Liver (tissue), 3 donors: ENCODE data around the gene KRTAP29-1.
"Not testable (repeated sequence)": the region's sequence is repeated elsewhere in the genome, so short reads cannot be mapped to it uniquely, and the experiment has no call there.

ENCODE experiments used
- EGR1 ChIP-seq, 2 donors: IDR thresholded peaks; 2 replicates each; pipeline ENCODE4 v1.6.1; 2016 to 2018; ENCODE audit warnings: antibody characterized with exemption in 2 of 2, low read depth in 2 of 2
- FOXA1 ChIP-seq: IDR thresholded peaks from 2 replicates; pipeline ENCODE4 v1.6.1; 2016; ENCODE audit warnings: antibody characterized with exemption
- GABPA ChIP-seq, 2 donors: IDR thresholded peaks in 1 of 2; conservative IDR thresholded peaks in 1 of 2; 2 replicates each; pipeline ENCODE4 v1.6.1; 2016; ENCODE audit warnings: antibody characterized with exemption in 2 of 2, mild to moderate bottlenecking in 1 of 2, moderate library complexity in 1 of 2
- JUND ChIP-seq, 2 donors: IDR thresholded peaks; 2 replicates each; pipeline ENCODE4 v1.6.1; 2016; ENCODE audit warnings: antibody characterized with exemption in 2 of 2
- RAD21 ChIP-seq, 2 donors: IDR thresholded peaks; 2 replicates each; pipeline ENCODE4 v1.6.1; 2016; ENCODE audit warnings: antibody characterized with exemption in 2 of 2, mild to moderate bottlenecking in 2 of 2
- RXRA ChIP-seq, 2 donors: IDR thresholded peaks; 2 replicates each; pipeline ENCODE4 v1.6.1; 2017 to 2018; ENCODE audit warnings: antibody characterized with exemption in 2 of 2, mild to moderate bottlenecking in 1 of 2
- SP1 ChIP-seq: IDR thresholded peaks from 2 replicates; pipeline ENCODE4 v1.6.1; 2018; ENCODE audit warnings: antibody characterized with exemption, mild to moderate bottlenecking
- TAF1 ChIP-seq: conservative IDR thresholded peaks from 2 replicates; pipeline ENCODE4 v1.6.1; 2016; ENCODE audit warnings: antibody characterized with exemption, mild to moderate bottlenecking
- YY1 ChIP-seq: IDR thresholded peaks from 2 replicates; pipeline ENCODE4 v1.6.1; 2016; ENCODE audit warnings: antibody characterized with exemption, mild to moderate bottlenecking
- TF ChIP-seq, protein P1 (sequence below): fragments of 150-350 bp; IDR thresholded peaks from 2 replicates; pipeline ENCODE4 v1.5.1; 2017; ENCODE audit warnings: improper control_type of control experiment, low read depth, low read length; ENCODE audit not compliant: missing input control
- TF ChIP-seq, protein P2 (sequence below): IDR thresholded peaks from 2 replicates; pipeline ENCODE4 v1.6.1; 2016; ENCODE audit warnings: antibody characterized with exemption, mild to moderate bottlenecking
- TF ChIP-seq, protein P3 (sequence below): IDR thresholded peaks from 2 replicates; pipeline ENCODE4 v1.6.1; 2016; ENCODE audit warnings: antibody characterized with exemption
- TF ChIP-seq, protein P4 (sequence below): IDR thresholded peaks from 2 replicates; pipeline ENCODE4 v1.6.1; 2016; ENCODE audit warnings: antibody characterized with exemption
- donor health status: healthy.
- donor health status: healthy.

DNA sequence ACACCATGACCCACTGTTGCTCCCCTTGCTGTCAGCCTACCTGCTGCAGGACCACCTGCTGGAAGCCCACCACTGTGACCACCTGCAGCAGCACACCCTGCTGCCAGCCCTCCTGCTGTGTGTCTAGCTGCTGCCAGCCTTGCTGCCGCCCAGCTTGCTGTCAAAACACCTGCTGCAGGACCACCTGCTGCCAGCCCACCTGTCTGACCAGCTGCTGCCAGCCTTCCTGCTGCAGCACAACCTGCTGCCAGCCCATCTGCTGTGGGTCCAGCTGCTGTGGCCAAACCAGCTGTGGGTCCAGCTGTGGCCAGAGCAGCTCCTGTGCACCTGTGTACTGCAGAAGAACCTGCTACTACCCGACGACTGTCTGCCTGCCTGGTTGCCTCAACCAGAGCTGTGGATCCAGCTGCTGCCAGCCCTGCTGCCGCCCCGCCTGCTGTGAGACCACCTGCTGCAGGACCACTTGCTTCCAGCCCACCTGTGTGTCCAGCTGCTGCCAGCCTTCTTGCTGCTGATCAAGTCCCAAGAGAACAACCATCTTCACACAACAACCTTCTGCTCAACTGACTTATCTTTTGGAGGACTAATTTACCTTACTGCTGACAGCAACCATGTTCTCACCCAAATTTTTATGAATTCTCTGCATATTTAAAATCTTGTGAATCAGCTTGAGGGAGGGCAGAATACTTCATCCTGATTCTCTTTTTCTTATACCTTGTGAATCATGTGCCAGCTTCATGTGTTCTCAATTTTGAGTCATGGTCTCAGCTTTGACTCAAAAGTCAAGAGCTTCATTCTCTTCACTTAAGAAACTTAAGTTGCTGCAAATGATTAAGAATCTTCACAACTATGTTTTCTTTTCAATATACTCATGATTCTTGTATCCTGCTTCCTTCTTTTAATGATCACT, 47.0 kb downstream of the KRTAP29-1 start, which contains the start of gene KRTAP9-9:
- TF ChIP-seq, protein P1, sequence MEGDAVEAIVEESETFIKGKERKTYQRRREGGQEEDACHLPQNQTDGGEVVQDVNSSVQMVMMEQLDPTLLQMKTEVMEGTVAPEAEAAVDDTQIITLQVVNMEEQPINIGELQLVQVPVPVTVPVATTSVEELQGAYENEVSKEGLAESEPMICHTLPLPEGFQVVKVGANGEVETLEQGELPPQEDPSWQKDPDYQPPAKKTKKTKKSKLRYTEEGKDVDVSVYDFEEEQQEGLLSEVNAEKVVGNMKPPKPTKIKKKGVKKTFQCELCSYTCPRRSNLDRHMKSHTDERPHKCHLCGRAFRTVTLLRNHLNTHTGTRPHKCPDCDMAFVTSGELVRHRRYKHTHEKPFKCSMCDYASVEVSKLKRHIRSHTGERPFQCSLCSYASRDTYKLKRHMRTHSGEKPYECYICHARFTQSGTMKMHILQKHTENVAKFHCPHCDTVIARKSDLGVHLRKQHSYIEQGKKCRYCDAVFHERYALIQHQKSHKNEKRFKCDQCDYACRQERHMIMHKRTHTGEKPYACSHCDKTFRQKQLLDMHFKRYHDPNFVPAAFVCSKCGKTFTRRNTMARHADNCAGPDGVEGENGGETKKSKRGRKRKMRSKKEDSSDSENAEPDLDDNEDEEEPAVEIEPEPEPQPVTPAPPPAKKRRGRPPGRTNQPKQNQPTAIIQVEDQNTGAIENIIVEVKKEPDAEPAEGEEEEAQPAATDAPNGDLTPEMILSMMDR: not testable (repeated sequence)
- TF ChIP-seq GABPA (IDR thresholded peaks at IDR 0.05 in 1 of 2, conservative IDR thresholded peaks at IDR 0.05 in 1 of 2); TAF1; JUND (IDR thresholded peaks at IDR 0.05); SP1; YY1; RXRA (IDR thresholded peaks at IDR 0.05); RAD21 (IDR thresholded peaks at IDR 0.05); EGR1 (IDR thresholded peaks at IDR 0.05; ENCODE audit: low read depth in 2 of 2); FOXA1: not testable (repeated sequence)
- TF ChIP-seq, protein P2, sequence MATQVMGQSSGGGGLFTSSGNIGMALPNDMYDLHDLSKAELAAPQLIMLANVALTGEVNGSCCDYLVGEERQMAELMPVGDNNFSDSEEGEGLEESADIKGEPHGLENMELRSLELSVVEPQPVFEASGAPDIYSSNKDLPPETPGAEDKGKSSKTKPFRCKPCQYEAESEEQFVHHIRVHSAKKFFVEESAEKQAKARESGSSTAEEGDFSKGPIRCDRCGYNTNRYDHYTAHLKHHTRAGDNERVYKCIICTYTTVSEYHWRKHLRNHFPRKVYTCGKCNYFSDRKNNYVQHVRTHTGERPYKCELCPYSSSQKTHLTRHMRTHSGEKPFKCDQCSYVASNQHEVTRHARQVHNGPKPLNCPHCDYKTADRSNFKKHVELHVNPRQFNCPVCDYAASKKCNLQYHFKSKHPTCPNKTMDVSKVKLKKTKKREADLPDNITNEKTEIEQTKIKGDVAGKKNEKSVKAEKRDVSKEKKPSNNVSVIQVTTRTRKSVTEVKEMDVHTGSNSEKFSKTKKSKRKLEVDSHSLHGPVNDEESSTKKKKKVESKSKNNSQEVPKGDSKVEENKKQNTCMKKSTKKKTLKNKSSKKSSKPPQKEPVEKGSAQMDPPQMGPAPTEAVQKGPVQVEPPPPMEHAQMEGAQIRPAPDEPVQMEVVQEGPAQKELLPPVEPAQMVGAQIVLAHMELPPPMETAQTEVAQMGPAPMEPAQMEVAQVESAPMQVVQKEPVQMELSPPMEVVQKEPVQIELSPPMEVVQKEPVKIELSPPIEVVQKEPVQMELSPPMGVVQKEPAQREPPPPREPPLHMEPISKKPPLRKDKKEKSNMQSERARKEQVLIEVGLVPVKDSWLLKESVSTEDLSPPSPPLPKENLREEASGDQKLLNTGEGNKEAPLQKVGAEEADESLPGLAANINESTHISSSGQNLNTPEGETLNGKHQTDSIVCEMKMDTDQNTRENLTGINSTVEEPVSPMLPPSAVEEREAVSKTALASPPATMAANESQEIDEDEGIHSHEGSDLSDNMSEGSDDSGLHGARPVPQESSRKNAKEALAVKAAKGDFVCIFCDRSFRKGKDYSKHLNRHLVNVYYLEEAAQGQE: not testable (repeated sequence)
- TF ChIP-seq, protein P3, sequence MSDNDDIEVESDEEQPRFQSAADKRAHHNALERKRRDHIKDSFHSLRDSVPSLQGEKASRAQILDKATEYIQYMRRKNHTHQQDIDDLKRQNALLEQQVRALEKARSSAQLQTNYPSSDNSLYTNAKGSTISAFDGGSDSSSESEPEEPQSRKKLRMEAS: not testable (repeated sequence)
- TF ChIP-seq, protein P4, sequence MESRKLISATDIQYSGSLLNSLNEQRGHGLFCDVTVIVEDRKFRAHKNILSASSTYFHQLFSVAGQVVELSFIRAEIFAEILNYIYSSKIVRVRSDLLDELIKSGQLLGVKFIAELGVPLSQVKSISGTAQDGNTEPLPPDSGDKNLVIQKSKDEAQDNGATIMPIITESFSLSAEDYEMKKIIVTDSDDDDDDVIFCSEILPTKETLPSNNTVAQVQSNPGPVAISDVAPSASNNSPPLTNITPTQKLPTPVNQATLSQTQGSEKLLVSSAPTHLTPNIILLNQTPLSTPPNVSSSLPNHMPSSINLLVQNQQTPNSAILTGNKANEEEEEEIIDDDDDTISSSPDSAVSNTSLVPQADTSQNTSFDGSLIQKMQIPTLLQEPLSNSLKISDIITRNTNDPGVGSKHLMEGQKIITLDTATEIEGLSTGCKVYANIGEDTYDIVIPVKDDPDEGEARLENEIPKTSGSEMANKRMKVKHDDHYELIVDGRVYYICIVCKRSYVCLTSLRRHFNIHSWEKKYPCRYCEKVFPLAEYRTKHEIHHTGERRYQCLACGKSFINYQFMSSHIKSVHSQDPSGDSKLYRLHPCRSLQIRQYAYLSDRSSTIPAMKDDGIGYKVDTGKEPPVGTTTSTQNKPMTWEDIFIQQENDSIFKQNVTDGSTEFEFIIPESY: not testable (repeated sequence)
